Stimulated activated CD8-positive, alpha-beta memory T cell treated with anti-CD3 and anti-CD28 coated beads, Interleukin-15, amount 100 ng/mL, for 4 hours (primary cell): ENCODE data around the gene CBR1.

Source experiments
- DNase-seq, 2 donors: peaks; one replicate each; pipeline ENCODE4 v3.0.0-alpha.2; 2020; ENCODE audit warnings: low read depth in 2 of 2

Gene CBR1

DNA sequence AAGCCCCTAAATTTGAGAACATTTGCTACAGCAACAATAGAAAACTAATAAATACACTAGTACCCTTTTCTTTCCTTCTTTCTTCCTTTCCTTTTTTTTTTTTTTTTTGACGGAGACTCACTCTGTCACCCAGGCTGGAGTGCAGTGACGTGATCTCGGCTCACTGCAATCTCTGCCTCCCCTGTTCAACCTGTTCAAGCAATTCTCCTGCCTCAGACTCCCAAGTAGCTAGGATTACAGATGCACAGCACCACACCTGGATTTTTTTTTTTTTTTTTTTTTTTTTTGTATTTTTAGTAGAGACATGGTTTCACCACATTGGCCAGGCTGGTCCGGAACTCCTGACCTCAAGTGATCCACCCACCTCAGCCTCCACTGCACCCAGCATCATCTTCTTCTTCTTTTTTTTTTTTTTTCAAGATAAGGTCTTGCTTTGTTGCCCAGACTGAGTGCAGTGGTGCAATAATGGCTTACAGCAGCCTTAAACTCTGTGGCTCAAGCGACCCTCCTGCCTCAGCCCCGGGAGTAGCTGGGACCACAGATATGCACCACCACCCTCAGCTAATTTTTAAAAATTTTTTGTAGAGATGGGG is 45.4 kb downstream of the CBR1 start:
- no peak for DNase-seq

DNA sequence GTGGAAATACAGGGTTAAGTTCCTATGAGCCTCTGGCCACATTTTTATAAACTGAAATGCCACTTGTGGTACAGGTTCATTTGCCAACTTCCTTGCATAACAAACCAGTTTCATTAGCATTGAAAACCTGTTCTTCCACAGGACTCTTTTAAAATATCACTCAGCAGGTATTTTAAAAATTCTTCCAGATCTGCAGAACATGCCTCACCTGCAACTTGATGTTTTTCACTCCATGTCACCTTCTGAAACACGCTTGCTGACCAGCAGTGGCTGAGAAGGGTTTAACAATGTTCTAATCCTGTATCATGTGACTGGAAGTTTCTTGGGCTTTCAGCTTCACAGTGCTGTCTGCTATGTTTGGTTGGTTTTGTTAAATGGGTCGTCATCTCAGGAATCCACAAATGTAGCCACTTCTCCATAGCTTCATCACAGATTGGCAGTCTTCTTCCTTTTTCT is 47.5 kb downstream of the CBR1 start:
- no peak for DNase-seq

DNA sequence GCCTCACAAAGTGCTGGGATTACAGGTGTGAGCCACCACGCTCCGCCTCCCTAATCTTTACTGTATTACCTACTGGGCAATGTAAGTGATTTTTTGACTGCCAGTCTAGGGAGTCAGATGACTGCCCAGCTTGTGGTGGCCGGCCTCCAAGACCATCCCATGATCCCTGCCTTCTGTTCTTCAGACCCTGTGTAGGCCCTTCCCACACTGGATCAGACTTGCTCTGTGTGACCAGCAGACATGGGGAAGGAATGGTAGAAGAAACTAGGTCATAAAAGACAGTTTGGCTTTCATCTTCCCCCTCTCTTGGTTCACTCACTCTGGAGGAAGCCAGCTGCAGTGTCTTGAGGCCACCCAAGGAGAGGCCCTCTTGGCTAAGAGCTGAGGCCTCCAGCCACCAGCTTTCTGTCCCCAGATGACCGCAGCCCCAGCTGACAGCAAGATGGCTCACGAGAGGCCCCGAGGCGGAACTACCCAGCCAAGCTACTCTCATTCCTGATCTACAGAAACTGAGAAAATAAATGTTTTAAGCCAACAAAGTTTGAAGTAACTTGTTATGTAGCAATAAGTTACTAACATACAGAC is 50.6 kb downstream of the CBR1 start:
- DNase-seq, result no peak
